ACC112 (cell line): ENCODE data around the gene DSCAM.

Experiments
- H2AFZ ChIP-seq: fragments of 200-600 bp; sonication (generic); one replicate; pipeline ENCODE4 v1.6.0; 2017; ENCODE audit warnings: antibody characterized with exemption, low read length; ENCODE audit not compliant: unreplicated experiment
- H3K27ac ChIP-seq: fragments of 200-600 bp; sonication (generic); 2 replicates; pipeline ENCODE4 v1.5.1; 2014; ENCODE audit warnings: low read depth, mild to moderate bottlenecking, antibody characterized with exemption, low read length, moderate library complexity
- H3K27me3 ChIP-seq: fragments of 200-600 bp; sonication (generic); 2 replicates; pipeline ENCODE4 v1.6.1; 2014; ENCODE audit warnings: mild to moderate bottlenecking, antibody characterized with exemption, low read length, moderate library complexity, mixed read lengths; ENCODE audit not compliant: insufficient read depth
- H3K36me3 ChIP-seq: fragments of 200-600 bp; sonication (generic); 2 replicates; pipeline ENCODE4 v1.6.1; 2016; ENCODE audit warnings: mild to moderate bottlenecking, antibody characterized with exemption, low read length, moderate library complexity, mixed read lengths; ENCODE audit not compliant: insufficient read depth
- H3K4me1 ChIP-seq: fragments of 200-600 bp; sonication (generic); one replicate; pipeline ENCODE4 v1.6.1; 2016; ENCODE audit warnings: low read length, mixed read lengths; ENCODE audit not compliant: insufficient read depth, unreplicated experiment, control insufficient read depth
- H3K4me3 ChIP-seq: fragments of 200-600 bp; sonication (generic); 2 replicates; pipeline ENCODE4 v1.5.1; 2014; ENCODE audit warnings: mild to moderate bottlenecking, low read depth, low read length
- H3K79me2 ChIP-seq: fragments of 200-600 bp; sonication (generic); one replicate; pipeline ENCODE4 v1.6.0; 2016; ENCODE audit warnings: low read length; ENCODE audit not compliant: control insufficient read depth, unreplicated experiment, insufficient read depth

DSCAM gene

GRCh38 chr21:40671716-40672115, 175.2 kb downstream of the DSCAM start:
- Histone ChIP-seq H3K4me1 (no peaks in the 10 kb centered on the region), H2AFZ (no peak overlapping the region), H3K36me3 (no peaks in the 10 kb centered on the region), H3K4me3 (no peak overlapping the region), H3K27ac (no peak overlapping the region), H3K27me3 (no peaks in the 10 kb centered on the region), H3K79me2 (no peaks in the 10 kb centered on the region)

DNA sequence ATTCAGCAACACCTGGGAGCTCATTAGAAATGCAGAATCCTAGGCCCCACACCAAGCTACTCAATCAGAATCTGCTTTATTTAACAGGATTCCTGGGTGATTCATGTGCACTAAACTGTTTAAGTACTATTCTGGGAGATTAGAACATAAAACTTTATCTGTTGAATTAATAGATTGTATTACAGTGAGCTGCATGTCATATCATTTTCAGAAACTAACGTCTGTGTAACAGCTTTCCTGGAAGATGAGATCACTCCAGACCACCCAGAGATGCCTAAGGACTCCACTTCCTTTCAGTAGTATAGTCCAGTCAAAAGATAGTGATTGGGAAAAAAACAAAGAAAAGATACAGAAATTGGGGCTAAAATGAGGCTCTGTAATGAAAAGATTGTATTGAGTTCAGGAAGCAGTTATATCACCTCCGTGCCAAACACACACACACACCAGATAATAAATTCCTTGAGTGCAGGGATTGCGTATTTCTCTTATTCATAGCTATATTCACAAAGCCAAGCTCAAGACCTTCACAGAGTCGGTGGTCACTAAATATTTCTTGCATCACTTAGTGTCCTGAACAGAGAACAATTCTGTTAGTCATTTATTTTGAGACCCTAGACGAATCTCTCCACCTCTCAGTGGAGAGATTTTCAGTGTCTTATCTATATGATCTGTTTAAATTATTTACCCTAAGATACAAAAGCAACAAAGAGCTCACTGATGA, 178.2 kb downstream of the DSCAM start:
- H3K79me2 ChIP-seq = no peaks in the 10 kb centered on the region
- H3K4me1 ChIP-seq = no peaks in the 10 kb centered on the region
- no peaks in the 10 kb centered on the region for H3K27me3 ChIP-seq
- H3K27ac ChIP-seq = no peak overlapping the region
- H3K36me3 ChIP-seq = no peaks in the 10 kb centered on the region
- H2AFZ ChIP-seq = no peak overlapping the region
- no peak overlapping the region for H3K4me3 ChIP-seq

GRCh38 chr21:40667967-40668366, 179.0 kb downstream of the DSCAM start:
- Histone ChIP-seq H3K36me3 (no peaks in the 10 kb centered on the region), H2AFZ (no peak overlapping the region), H3K4me1 (no peaks in the 10 kb centered on the region), H3K79me2 (no peaks in the 10 kb centered on the region), H3K27ac (no peak overlapping the region), H3K27me3 (no peaks in the 10 kb centered on the region), H3K4me3 (no peak overlapping the region)

- H3K4me1 ChIP-seq = no peaks in the 10 kb centered on the region
- no peak overlapping the region for H2AFZ ChIP-seq
- H3K27ac ChIP-seq = no peak overlapping the region
- H3K36me3 ChIP-seq = no peaks in the 10 kb centered on the region
- H3K4me3 ChIP-seq = no peak overlapping the region
- H3K79me2 ChIP-seq = no peaks in the 10 kb centered on the region
- H3K27me3 ChIP-seq = no peaks in the 10 kb centered on the region
Measured at GRCh38 chr21:40662889-40663288, 184.1 kb downstream of the DSCAM start.

GRCh38 chr21:40660461-40660860, 186.5 kb downstream of the DSCAM start:
- Histone ChIP-seq H3K4me1 (no peaks in the 10 kb centered on the region), H3K4me3 (no peak overlapping the region), H3K27me3 (no peaks in the 10 kb centered on the region), H3K36me3 (no peaks in the 10 kb centered on the region), H3K79me2 (no peaks in the 10 kb centered on the region), H3K27ac (no peak overlapping the region), H2AFZ (no peak overlapping the region)

DNA sequence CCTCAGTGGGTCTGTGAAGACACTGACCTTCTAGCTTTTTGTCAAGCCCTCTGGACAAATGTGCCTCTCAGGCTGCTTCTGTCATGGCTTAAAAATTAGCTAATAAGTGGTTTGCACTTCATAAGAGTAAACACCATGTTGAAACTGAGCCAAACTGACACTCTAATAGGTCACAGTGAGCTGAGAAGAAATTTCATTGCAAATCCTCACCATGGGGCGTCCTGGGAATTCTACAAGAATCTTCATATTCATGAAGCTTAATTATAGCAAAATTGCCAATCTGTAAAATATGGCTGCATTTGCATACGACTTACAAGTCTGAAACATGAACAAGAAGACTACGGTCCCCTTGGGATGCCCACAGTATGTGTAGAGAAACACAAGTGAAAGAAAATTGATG, 188.6 kb downstream of the DSCAM start:
- Histone ChIP-seq H2AFZ (no peak overlapping the region), H3K27ac (no peak overlapping the region), H3K4me1 (no peaks in the 10 kb centered on the region), H3K27me3 (no peaks in the 10 kb centered on the region), H3K4me3 (no peak overlapping the region), H3K36me3 (no peaks in the 10 kb centered on the region), H3K79me2 (no peaks in the 10 kb centered on the region)

DNA sequence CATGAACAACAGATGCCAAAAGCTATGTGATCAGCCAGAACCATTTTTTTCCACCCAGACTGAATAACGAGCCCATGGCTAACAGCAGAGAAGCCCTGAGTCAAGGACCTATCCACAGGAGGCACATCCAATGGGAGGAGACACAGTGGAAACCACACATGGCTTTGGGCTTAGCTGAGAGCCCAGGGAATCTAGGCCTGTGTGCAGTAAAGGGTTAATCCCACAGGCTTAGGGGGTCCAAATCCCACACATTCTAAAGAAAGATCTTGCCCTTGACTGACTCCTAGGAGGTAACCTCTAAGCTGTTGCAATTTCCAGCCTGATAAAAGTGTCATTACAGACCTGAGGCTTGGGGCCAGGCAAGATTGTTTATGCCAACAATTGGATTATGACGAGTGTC, 194.5 kb downstream of the DSCAM start:
- no peaks in the 10 kb centered on the region for H3K79me2 ChIP-seq
- no peak overlapping the region for H3K27ac ChIP-seq
- no peak overlapping the region for H2AFZ ChIP-seq
- no peaks in the 10 kb centered on the region for H3K4me1 ChIP-seq
- H3K4me3 ChIP-seq = no peak overlapping the region
- H3K36me3 ChIP-seq = no peaks in the 10 kb centered on the region
- no peaks in the 10 kb centered on the region for H3K27me3 ChIP-seq

DNA sequence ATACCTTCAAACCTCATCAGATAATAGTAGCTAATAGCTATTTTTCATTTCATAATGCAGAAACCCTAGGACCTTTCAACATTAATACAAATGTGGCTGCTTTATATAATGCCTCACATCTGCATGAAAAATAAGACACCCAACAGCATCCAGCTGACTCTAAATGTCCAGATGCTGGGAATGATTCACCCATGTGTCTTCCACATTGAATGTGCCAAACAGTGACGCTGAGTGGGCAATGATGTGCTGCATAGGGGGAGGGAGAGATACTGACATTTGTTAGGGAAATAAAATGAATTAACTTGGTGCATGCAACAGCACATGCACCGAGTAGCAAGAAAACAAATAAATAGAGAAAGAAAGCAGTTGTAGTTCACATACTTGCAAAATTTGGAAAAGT, 199.3 kb downstream of the DSCAM start:
- Histone ChIP-seq H3K27me3 (no peaks in the 10 kb centered on the region), H3K36me3 (no peaks in the 10 kb centered on the region), H3K27ac (no peak overlapping the region), H3K79me2 (no peaks in the 10 kb centered on the region), H3K4me3 (no peak overlapping the region), H2AFZ (no peak overlapping the region), H3K4me1 (no peaks in the 10 kb centered on the region)

GRCh38 chr21:40646651-40647050, 200.3 kb downstream of the DSCAM start:
- H3K27me3 ChIP-seq = no peaks in the 10 kb centered on the region
- no peak overlapping the region for H3K4me3 ChIP-seq
- no peaks in the 10 kb centered on the region for H3K79me2 ChIP-seq
- no peak overlapping the region for H2AFZ ChIP-seq
- no peaks in the 10 kb centered on the region for H3K4me1 ChIP-seq
- H3K36me3 ChIP-seq = no peaks in the 10 kb centered on the region
- no peak overlapping the region for H3K27ac ChIP-seq

GRCh38 chr21:40641042-40641441, 205.9 kb downstream of the DSCAM start:
- no peaks in the 10 kb centered on the region for H3K36me3 ChIP-seq
- H3K27ac ChIP-seq = no peak overlapping the region
- no peak overlapping the region for H2AFZ ChIP-seq
- no peaks in the 10 kb centered on the region for H3K27me3 ChIP-seq
- no peaks in the 10 kb centered on the region for H3K79me2 ChIP-seq
- no peak overlapping the region for H3K4me3 ChIP-seq
- no peaks in the 10 kb centered on the region for H3K4me1 ChIP-seq

DNA sequence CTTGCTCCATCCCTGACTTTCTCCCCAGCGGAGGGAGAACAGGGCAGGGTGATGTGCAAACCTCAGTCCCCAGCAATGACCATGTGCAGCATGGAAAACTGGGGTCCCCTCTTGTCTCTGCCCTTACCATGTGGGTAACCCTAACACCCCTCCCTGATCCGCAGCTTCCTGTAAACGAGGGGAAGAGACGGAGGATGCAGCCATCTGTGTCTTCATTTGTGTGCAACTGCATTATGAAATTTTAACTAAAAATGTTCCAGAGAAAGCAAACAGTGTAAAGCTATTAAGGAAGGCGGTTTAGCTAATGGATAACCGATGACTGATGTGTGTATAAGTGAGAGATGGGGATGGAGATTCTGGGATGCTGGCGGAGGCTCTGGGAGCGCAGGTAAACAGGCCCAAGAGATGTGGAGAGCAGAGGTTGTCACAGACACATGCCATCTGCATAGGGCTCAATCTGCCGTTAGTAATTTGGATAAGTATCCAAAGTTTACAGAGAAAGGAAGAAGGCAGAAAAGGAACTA, 206.6 kb downstream of the DSCAM start:
- Histone ChIP-seq H2AFZ (no peak overlapping the region), H3K4me3 (no peak overlapping the region), H3K27ac (no peak overlapping the region), H3K4me1 (no peaks in the 10 kb centered on the region), H3K36me3 (no peaks in the 10 kb centered on the region), H3K27me3 (no peaks in the 10 kb centered on the region), H3K79me2 (no peaks in the 10 kb centered on the region)
